Measurements from ENCODE around the gene CDH4. TPM values are rescaled to one million over a fixed set of nuclear protein-coding genes. Genes with fewer than 3 reads are reported as not detected.

Gene CDH4
- total and polyA plus RNA-seq, 2 donors (not counting 1 experiment from before 2014, with no cell fraction given), result not detected

DNA sequence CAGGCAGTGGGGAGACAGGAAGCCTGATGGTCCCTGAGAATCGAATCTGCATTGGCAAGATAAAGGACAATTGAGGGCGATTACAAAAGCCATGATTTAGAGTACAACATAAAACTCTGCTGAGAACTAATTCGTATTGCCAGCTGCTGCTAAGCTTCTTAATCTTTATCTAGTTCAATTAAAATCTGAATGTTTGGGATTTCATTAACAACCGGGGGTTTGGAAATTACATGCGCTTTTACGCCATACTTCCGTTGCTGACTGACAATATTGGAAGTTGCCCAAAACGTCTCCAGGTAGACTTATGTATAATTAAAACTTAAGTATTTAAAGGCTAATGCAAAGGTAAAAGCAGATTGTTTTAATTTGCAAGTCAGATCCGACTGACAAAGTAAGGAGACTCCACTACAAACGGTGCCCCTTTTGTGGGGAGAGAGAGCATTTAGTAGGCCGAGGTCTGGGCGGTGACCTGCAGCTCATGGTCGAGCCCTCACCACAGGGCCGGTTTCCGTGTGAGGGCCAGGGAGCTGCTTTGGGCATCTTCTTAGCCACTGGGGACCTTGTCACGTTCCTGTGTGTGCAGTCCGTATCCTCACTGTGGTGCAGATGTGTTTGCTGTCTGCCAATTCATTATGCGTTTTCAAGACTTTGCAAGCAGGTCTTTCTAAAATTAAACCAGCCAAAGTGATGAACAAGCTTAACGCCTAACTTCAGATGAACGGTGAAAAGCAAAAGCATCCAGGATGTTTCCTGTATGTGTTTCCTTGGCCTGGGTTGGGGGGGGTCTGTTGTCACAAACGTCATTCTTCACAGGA lies 49.9 kb downstream of the CDH4 start:
- Histone ChIP-seq H3K27me3 (replicated peaks in 1 of 4; ENCODE audit: control extremely low read depth in 1 of 4, control insufficient read depth in 3 of 4, insufficient read depth in 4 of 4, low read length in 3 of 4) (no peaks in the 10 kb centered on the region), H3K9ac (ENCODE audit: low read length) (no peak overlapping the region), H3K36me3 (replicated peaks in 1 of 2; ENCODE audit: control extremely low read depth in 1 of 2, control insufficient read depth in 1 of 2, extremely low read depth in 1 of 2, insufficient read depth in 2 of 2, low read length in 1 of 2) (no peaks in the 10 kb centered on the region), H3K4me1 (ENCODE audit: control insufficient read depth in 2 of 2, insufficient read depth in 2 of 2, low read length in 2 of 2) (no peaks in the 10 kb centered on the region), H3K4me2 (replicated peaks; ENCODE audit: low read depth, low read length, poor library complexity, severe bottlenecking) (no peak overlapping the region), H3K9me3 (ENCODE audit: control extremely low read depth in 1 of 3, control insufficient read depth in 2 of 3, insufficient read depth in 1 of 3, low read length in 2 of 3) (peaks cover 0 to 42% (median 0%) of the 10 kb centered on the region in 3 donors), H3K4me3 (ENCODE audit: control extremely low read depth in 1 of 5, extremely low read depth in 1 of 5, insufficient read depth in 1 of 5, low read depth in 2 of 5, low read length in 4 of 5) (no peak overlapping the region), H3K27ac (ENCODE audit: low read length in 2 of 2) (no peak overlapping the region), H4K20me1 (ENCODE audit: control insufficient read depth, insufficient read depth, low read length, poor library complexity, severe bottlenecking) (no peaks in the 10 kb centered on the region), H3K79me2 (ENCODE audit: control insufficient read depth, insufficient read depth, low read length) (no peaks in the 10 kb centered on the region), H2AFZ (ENCODE audit: insufficient read depth, low read depth, low read length, poor library complexity, severe bottlenecking) (no peak overlapping the region)
- no peaks in the 10 kb centered on the region for H3K4me1 Mint-ChIP-seq
- POLR2A ChIA-PET, result no interaction called here
- no peak for TF ChIP-seq EZH2 (IDR thresholded peaks at IDR 0.05; ENCODE audit: borderline replicate concordance, insufficient read depth, low read depth, low read length, poor library complexity, severe bottlenecking)
- TF ChIP-seq, protein P1, sequence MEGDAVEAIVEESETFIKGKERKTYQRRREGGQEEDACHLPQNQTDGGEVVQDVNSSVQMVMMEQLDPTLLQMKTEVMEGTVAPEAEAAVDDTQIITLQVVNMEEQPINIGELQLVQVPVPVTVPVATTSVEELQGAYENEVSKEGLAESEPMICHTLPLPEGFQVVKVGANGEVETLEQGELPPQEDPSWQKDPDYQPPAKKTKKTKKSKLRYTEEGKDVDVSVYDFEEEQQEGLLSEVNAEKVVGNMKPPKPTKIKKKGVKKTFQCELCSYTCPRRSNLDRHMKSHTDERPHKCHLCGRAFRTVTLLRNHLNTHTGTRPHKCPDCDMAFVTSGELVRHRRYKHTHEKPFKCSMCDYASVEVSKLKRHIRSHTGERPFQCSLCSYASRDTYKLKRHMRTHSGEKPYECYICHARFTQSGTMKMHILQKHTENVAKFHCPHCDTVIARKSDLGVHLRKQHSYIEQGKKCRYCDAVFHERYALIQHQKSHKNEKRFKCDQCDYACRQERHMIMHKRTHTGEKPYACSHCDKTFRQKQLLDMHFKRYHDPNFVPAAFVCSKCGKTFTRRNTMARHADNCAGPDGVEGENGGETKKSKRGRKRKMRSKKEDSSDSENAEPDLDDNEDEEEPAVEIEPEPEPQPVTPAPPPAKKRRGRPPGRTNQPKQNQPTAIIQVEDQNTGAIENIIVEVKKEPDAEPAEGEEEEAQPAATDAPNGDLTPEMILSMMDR (IDR thresholded peaks at IDR 0.05), result no peak
- DNase-seq (no peak), ATAC-seq (ENCODE audit: low read depth) (no peak)
- CTCF ChIA-PET, result no interaction called here
- H3K27me3 Mint-ChIP-seq, result no peaks in the 10 kb centered on the region
- whole genome bisulfite sequencing (ENCODE audit: insufficient coverage), result 88% methylated on average over 14 of the region's 21 CpGs
- intact Hi-C loops (cut with micrococcal nuclease), result no loop called here
- H3K27ac Mint-ChIP-seq, result no peak overlapping the region
- H3K9me3 Mint-ChIP-seq (ENCODE audit: insufficient read depth), result no peaks in the 10 kb centered on the region
- H3K4me3 Mint-ChIP-seq, result no peak overlapping the region

DNA sequence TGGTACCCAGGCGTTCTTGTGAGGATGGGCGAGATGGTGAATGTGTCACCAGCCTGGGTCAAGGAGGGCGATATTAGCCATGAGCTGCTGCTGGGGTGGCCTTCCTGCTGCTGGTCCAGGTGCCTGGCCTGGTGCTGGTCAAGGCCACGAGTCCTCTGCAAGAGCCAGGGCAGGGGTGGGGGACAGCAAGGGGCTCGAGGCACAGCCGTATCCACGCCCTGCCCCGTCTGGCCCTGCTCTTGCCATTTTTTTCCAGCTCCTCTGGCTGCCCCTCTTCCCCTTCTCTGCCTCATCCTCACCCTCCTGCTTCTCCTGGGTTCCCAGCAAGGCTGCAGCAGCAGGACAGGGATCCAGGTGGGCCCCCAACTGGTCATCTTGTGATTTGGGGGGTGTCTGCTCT lies 51.2 kb downstream of the CDH4 start:
- Mint-ChIP-seq H3K27ac (no peak overlapping the region), H3K4me1 (no peaks in the 10 kb centered on the region), H3K27me3 (no peaks in the 10 kb centered on the region), H3K4me3 (no peak overlapping the region), H3K9me3 (ENCODE audit: insufficient read depth) (no peaks in the 10 kb centered on the region)
- Histone ChIP-seq H3K4me2 (replicated peaks; ENCODE audit: low read depth, low read length, poor library complexity, severe bottlenecking) (no peak overlapping the region), H2AFZ (ENCODE audit: insufficient read depth, low read depth, low read length, poor library complexity, severe bottlenecking) (no peak overlapping the region), H3K27me3 (replicated peaks in 1 of 4; ENCODE audit: control extremely low read depth in 1 of 4, control insufficient read depth in 3 of 4, insufficient read depth in 4 of 4, low read length in 3 of 4) (no peaks in the 10 kb centered on the region), H3K79me2 (ENCODE audit: control insufficient read depth, insufficient read depth, low read length) (no peaks in the 10 kb centered on the region), H3K36me3 (replicated peaks in 1 of 2; ENCODE audit: control extremely low read depth in 1 of 2, control insufficient read depth in 1 of 2, extremely low read depth in 1 of 2, insufficient read depth in 2 of 2, low read length in 1 of 2) (no peaks in the 10 kb centered on the region), H4K20me1 (ENCODE audit: control insufficient read depth, insufficient read depth, low read length, poor library complexity, severe bottlenecking) (no peaks in the 10 kb centered on the region), H3K4me3 (ENCODE audit: control extremely low read depth in 1 of 5, extremely low read depth in 1 of 5, insufficient read depth in 1 of 5, low read depth in 2 of 5, low read length in 4 of 5) (no peak overlapping the region), H3K4me1 (ENCODE audit: control insufficient read depth in 2 of 2, insufficient read depth in 2 of 2, low read length in 2 of 2) (no peaks in the 10 kb centered on the region), H3K9me3 (ENCODE audit: control extremely low read depth in 1 of 3, control insufficient read depth in 2 of 3, insufficient read depth in 1 of 3, low read length in 2 of 3) (peaks cover 0 to 36% (median 0%) of the 10 kb centered on the region in 3 donors), H3K27ac (ENCODE audit: low read length in 2 of 2) (no peak overlapping the region), H3K9ac (ENCODE audit: low read length) (no peak overlapping the region)
- intact Hi-C loops (cut with micrococcal nuclease), result no loop called here
- ATAC-seq (ENCODE audit: low read depth) (no peak), DNase-seq (no peak)
- 88% methylated on average over 8 of the region's 8 CpGs for WGBS (ENCODE audit: insufficient coverage)
- TF ChIP-seq, protein P1 (IDR thresholded peaks at IDR 0.05), result no peak
- no peak for TF ChIP-seq EZH2 (IDR thresholded peaks at IDR 0.05; ENCODE audit: borderline replicate concordance, insufficient read depth, low read depth, low read length, poor library complexity, severe bottlenecking)
- ChIA-PET CTCF (no interaction called here), POLR2A (no interaction called here)

Measured in B cell (primary cell).